H9 (cell line): Measurements from ENCODE around the gene IFNL1. TPM values are rescaled to one million over a fixed set of nuclear protein-coding genes. Genes with fewer than 3 reads are reported as not detected.

ENCODE experiments used
- DNase-seq: peaks from one replicate; pipeline ENCODE4 v3.0.0-alpha.2; 2017
- H2AFZ ChIP-seq: one replicate; pipeline ENCODE4 v1.6.1; 2013; ENCODE audit warnings: mild to moderate bottlenecking, low read length, control low read depth, moderate library complexity
- H2AK5ac ChIP-seq: 2 replicates; pipeline ENCODE4 v1.6.1; 2013; ENCODE audit warnings: low read length, control low read depth, mixed read lengths; ENCODE audit not compliant: insufficient read length
- H2BK120ac ChIP-seq: one replicate; pipeline ENCODE4 v1.6.1; 2013; ENCODE audit warnings: low read depth, mild to moderate bottlenecking, low read length, control low read depth, inconsistent platforms; ENCODE audit not compliant: poor library complexity, severe bottlenecking
- H2BK12ac ChIP-seq: 2 replicates; pipeline ENCODE4 v1.6.1; 2013; ENCODE audit warnings: low read length, control low read depth, mixed read lengths, low read depth; ENCODE audit not compliant: insufficient read length
- H2BK15ac ChIP-seq: 2 replicates; pipeline ENCODE4 v1.6.1; 2013; ENCODE audit warnings: low read depth, low read length, control low read depth
- H2BK20ac ChIP-seq: one replicate; pipeline ENCODE4 v1.6.1; 2013; ENCODE audit warnings: low read depth, mild to moderate bottlenecking, low read length, control low read depth, inconsistent platforms; ENCODE audit not compliant: poor library complexity, severe bottlenecking
- H2BK5ac ChIP-seq: 2 replicates; pipeline ENCODE4 v1.6.1; 2013; ENCODE audit warnings: low read length, control low read depth, mixed read lengths; ENCODE audit not compliant: insufficient read length
- H3K14ac ChIP-seq: 2 replicates; pipeline ENCODE4 v1.6.1; 2013; ENCODE audit warnings: low read length, control low read depth; ENCODE audit not compliant: insufficient read depth
- H3K18ac ChIP-seq: 2 replicates; pipeline ENCODE4 v1.6.1; 2013; ENCODE audit warnings: low read depth, mild to moderate bottlenecking, mixed read lengths, low read length, control low read depth; ENCODE audit not compliant: insufficient read length
- H3K23ac ChIP-seq: 2 replicates; pipeline ENCODE4 v1.6.1; 2013; ENCODE audit warnings: low read length, control low read depth, mixed read lengths, low read depth; ENCODE audit not compliant: insufficient read length
- H3K23me2 ChIP-seq: 2 replicates; pipeline ENCODE4 v1.6.1; 2013; ENCODE audit warnings: low read depth, mild to moderate bottlenecking, mixed read lengths, low read length, control low read depth; ENCODE audit not compliant: insufficient read length, poor library complexity, severe bottlenecking
- H3K27ac ChIP-seq: 2 replicates; pipeline ENCODE4 v1.5.1; 2013; ENCODE audit warnings: low read length, control low read depth, mixed read lengths, low read depth; ENCODE audit not compliant: insufficient read length
- H3K27me3 ChIP-seq: 2 replicates; pipeline ENCODE4 v1.6.1; 2013; ENCODE audit warnings: low read length, control low read depth, inconsistent platforms; ENCODE audit not compliant: insufficient read depth
- H3K4ac ChIP-seq: 2 replicates; pipeline ENCODE4 v1.6.1; 2013; ENCODE audit warnings: low read depth, mild to moderate bottlenecking, control low read depth, inconsistent platforms, low read length, moderate library complexity
- H3K4me1 ChIP-seq: 2 replicates; pipeline ENCODE4 v1.6.1; 2013; ENCODE audit warnings: low read length, control low read depth, inconsistent platforms; ENCODE audit not compliant: insufficient read depth
- H3K4me2 ChIP-seq: 2 replicates; pipeline ENCODE4 v1.6.1; 2013; ENCODE audit warnings: low read length, control low read depth, mixed read lengths; ENCODE audit not compliant: insufficient read length, insufficient read depth
- H3K56ac ChIP-seq: 2 replicates; pipeline ENCODE4 v1.6.1; 2013; ENCODE audit warnings: low read depth, mild to moderate bottlenecking, mixed read lengths, low read length, control low read depth; ENCODE audit not compliant: insufficient read length
- H3K79me1 ChIP-seq: 2 replicates; pipeline ENCODE4 v1.6.1; 2013; ENCODE audit warnings: low read depth, mild to moderate bottlenecking, moderate library complexity, low read length, control low read depth, inconsistent platforms; ENCODE audit not compliant: insufficient read depth, poor library complexity, severe bottlenecking
- H3K79me2 ChIP-seq: 2 replicates; pipeline ENCODE4 v1.6.1; 2013; ENCODE audit warnings: low read length, control low read depth, inconsistent platforms; ENCODE audit not compliant: insufficient read depth
- H3K9ac ChIP-seq: 2 replicates; pipeline ENCODE4 v1.6.1; 2013; ENCODE audit warnings: low read length, control low read depth, mixed read lengths; ENCODE audit not compliant: insufficient read length; ENCODE audit errors: extremely low read depth
- H3K9me3 ChIP-seq: one replicate; pipeline ENCODE4 v1.6.1; 2013; ENCODE audit warnings: low read depth, low read length, inconsistent platforms; ENCODE audit not compliant: control insufficient read depth
- H3T11ph ChIP-seq: one replicate; pipeline ENCODE4 v1.6.1; 2013; ENCODE audit warnings: mild to moderate bottlenecking, low read length, control low read depth, inconsistent platforms
- H4K20me1 ChIP-seq: one replicate; pipeline ENCODE4 v1.6.1; 2013; ENCODE audit not compliant: control insufficient read depth, insufficient read length, insufficient read depth
- H4K5ac ChIP-seq: 2 replicates; pipeline ENCODE4 v1.6.1; 2013; ENCODE audit warnings: low read depth, mild to moderate bottlenecking, mixed read lengths, low read length, control low read depth; ENCODE audit not compliant: insufficient read length
- H4K8ac ChIP-seq: replicated peaks from 2 replicates; pipeline ENCODE4 v1.6.1; 2013; ENCODE audit warnings: low read length, control low read depth, mixed read lengths, low read depth; ENCODE audit not compliant: insufficient read length
- H4K91ac ChIP-seq: 2 replicates; pipeline ENCODE4 v1.6.1; 2013; ENCODE audit warnings: low read depth, mild to moderate bottlenecking, moderate library complexity, mixed read lengths, low read length, control low read depth; ENCODE audit not compliant: insufficient read length
- H3K27ac Mint-ChIP-seq, 3 experiments: 2 replicates in 2 of 3; 3 replicates in 1 of 3; pipeline ENCODE4 v1.8.0; 2020 to 2021; ENCODE audit warnings: mixed read lengths in 3 of 3, mild to moderate bottlenecking in 1 of 3, moderate library complexity in 1 of 3
- H3K27me3 Mint-ChIP-seq: 2 replicates; pipeline ENCODE4 v1.8.0; 2021; ENCODE audit warnings: low read depth, mild to moderate bottlenecking, moderate library complexity, mixed read lengths
- H3K36me3 Mint-ChIP-seq, 3 experiments: 2 replicates in 2 of 3; 3 replicates in 1 of 3; pipeline ENCODE4 v1.8.0; 2020 to 2021; ENCODE audit warnings: low read depth in 3 of 3, mixed read lengths in 3 of 3; ENCODE audit not compliant: insufficient read depth in 1 of 3
- H3K4me1 Mint-ChIP-seq, 2 experiments: 2 replicates each; pipeline ENCODE4 v1.8.0; 2020; ENCODE audit warnings: mixed read lengths in 2 of 2
- H3K4me3 Mint-ChIP-seq, 2 experiments: 2 replicates in 1 of 2; 3 replicates in 1 of 2; pipeline ENCODE4 v1.8.0; 2020 to 2021; ENCODE audit warnings: mild to moderate bottlenecking in 2 of 2, mixed read lengths in 2 of 2, moderate library complexity in 1 of 2
- H3K9me3 Mint-ChIP-seq, 2 experiments: 2 replicates in 1 of 2; 3 replicates in 1 of 2; pipeline ENCODE4 v1.8.0; 2020; ENCODE audit warnings: mild to moderate bottlenecking in 2 of 2, mixed read lengths in 2 of 2, moderate library complexity in 1 of 2
- WGBS: extraction: QIAGEN DNeasy Blood & Tissue Kit; methylation state at CpG from one replicate; pipeline ENCODE4 v1.1.7; 2013; ENCODE audit warnings: missing lambda C conversion rate, low lambda C conversion rate, mixed read lengths; ENCODE audit not compliant: insufficient read length; ENCODE audit errors: extremely low coverage; 5-methylcytosine and 5-hydroxymethylcytosine counted together
- total RNA-seq: library from RNA; stranded (reverse); gene quantifications from 2 replicates; pipeline ENCODE4 v1.2.1, GENCODE V29; 2021
- TF ChIP-seq, protein P1 (sequence below): fragments of 200-600 bp; sonication (generic); conservative IDR thresholded peaks from 3 replicates; pipeline ENCODE4 v1.8.0; 2021; ENCODE audit warnings: antibody characterized with exemption, mild to moderate bottlenecking

The IFNL1 gene
- total RNA-seq, 1 experiment from 2014 or later = not detected

DNA sequence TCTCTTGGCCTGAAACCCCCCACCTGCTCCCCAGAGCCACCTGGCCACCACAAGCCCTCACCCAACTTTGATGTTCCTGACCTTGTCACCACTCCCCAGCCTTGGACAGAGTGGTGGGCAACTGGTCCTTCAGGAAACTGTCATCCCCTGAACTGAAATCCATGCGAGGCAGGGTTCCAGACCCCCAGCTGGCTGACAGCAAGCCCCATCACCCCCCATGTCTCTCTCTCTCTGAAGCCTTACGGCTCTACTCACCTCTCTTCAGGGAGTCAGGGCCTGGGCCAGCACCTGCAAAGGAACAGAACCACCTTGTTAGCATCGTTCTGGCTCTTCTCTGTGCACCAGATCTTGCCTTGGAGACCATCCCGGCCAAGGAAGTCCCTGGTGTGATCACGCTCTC is 21.9 kb downstream of the IFNL1 start:
- Histone ChIP-seq H2BK15ac (no peak overlapping the region), H3K4me1 (no peaks in the 10 kb centered on the region)
- H3K4me3 Mint-ChIP-seq = no peak overlapping the region

More for the DNA sequence above, 21.9 kb downstream of the IFNL1 start:
- Histone ChIP-seq H4K20me1 (no peaks in the 10 kb centered on the region), H3K4ac (no peak overlapping the region), H3K79me1 (no peaks in the 10 kb centered on the region), H2AFZ (no peak overlapping the region), H3K27ac (no peak overlapping the region), H3K9ac (no peak overlapping the region), H2BK5ac (no peak overlapping the region), H3K23me2 (peaks cover 6% of the 10 kb centered on the region), H3K23ac (no peak overlapping the region), H3K79me2 (no peaks in the 10 kb centered on the region), H3K4me2 (no peak overlapping the region), H3K18ac (no peak overlapping the region), H4K91ac (no peak overlapping the region), H3K14ac (no peak overlapping the region), H4K5ac (no peak overlapping the region), H4K8ac (no peak overlapping the region), H3K9me3 (no peaks in the 10 kb centered on the region), H3T11ph (no peak overlapping the region), H2BK20ac (no peak overlapping the region), H3K56ac (no peak overlapping the region), H2AK5ac (no peak overlapping the region), H3K27me3 (no peaks in the 10 kb centered on the region; the same call in 1 of the 2 replicates), H2BK120ac (no peak overlapping the region), H2BK12ac (no peak overlapping the region)
- peaks cover 45% of the 10 kb centered on the region for H3K27me3 Mint-ChIP-seq
- H3K36me3 Mint-ChIP-seq = peaks cover 3 to 10% (median 8%) of the 10 kb centered on the region in 3 experiments; a peak in 6 of 7 replicates
- H3K4me1 Mint-ChIP-seq = peaks cover 7 to 18% of the 10 kb centered on the region in 2 experiments
- no peak overlapping the region; a peak in 1 of 7 replicates for H3K27ac Mint-ChIP-seq
- H3K9me3 Mint-ChIP-seq = no peaks in the 10 kb centered on the region; a peak in 2 of 5 replicates
- no peak for DNase-seq
- TF ChIP-seq, protein P1, sequence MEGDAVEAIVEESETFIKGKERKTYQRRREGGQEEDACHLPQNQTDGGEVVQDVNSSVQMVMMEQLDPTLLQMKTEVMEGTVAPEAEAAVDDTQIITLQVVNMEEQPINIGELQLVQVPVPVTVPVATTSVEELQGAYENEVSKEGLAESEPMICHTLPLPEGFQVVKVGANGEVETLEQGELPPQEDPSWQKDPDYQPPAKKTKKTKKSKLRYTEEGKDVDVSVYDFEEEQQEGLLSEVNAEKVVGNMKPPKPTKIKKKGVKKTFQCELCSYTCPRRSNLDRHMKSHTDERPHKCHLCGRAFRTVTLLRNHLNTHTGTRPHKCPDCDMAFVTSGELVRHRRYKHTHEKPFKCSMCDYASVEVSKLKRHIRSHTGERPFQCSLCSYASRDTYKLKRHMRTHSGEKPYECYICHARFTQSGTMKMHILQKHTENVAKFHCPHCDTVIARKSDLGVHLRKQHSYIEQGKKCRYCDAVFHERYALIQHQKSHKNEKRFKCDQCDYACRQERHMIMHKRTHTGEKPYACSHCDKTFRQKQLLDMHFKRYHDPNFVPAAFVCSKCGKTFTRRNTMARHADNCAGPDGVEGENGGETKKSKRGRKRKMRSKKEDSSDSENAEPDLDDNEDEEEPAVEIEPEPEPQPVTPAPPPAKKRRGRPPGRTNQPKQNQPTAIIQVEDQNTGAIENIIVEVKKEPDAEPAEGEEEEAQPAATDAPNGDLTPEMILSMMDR = no peak
- WGBS = no CpG with 5 or more reads among the region's 5 CpGs
